NCI-H128 (cell line): ENCODE measurements around the gene PARP9.

Experiments
- DNase-seq: peaks from one replicate; lab custom pipeline; 2025; ENCODE audit not compliant: unreplicated experiment; lab: John Stamatoyannopoulos, UW

Gene PARP9

GRCh38 chr3:122564155-122564912 lies at the start of gene PARP9, which contains the start of gene DTX3L:
Gene PARP9, minus strand, starts transcription at chr3:122564300. Its CDS starts 4,680 bp downstream, at chr3:122559620.
Gene DTX3L, plus strand, starts transcription at chr3:122564338. Its CDS starts 89 bp downstream, at chr3:122564427.
- peak; percentile 32 for DNase-seq

- DNase-seq: no peak
Measured at GRCh38 chr3:122612696-122613095, 48.6 kb upstream of the PARP9 start.

- DNase-seq: no peak
Measured at GRCh38 chr3:122609798-122610559, 45.9 kb upstream of the PARP9 start.

DNA sequence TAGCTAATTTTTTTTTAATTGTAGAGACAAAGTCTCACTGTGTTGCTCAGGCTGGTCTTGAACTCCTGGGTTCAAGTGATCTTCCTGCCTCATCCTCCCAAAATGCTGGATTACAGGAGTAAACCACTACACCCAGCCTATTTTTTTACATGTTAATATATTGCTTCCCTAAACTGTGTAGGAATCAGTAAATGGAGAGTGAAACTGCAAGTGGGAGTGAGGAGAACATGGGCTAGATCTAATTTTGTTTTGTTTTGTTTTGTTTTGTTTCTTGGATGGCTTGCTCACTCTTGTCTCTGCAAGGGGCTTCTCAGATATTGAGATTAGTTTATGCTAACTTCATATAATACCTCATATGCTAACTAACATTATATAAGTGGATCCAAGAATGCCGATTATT lies 44.8 kb upstream of the PARP9 start:
- no peak for DNase-seq

DNA sequence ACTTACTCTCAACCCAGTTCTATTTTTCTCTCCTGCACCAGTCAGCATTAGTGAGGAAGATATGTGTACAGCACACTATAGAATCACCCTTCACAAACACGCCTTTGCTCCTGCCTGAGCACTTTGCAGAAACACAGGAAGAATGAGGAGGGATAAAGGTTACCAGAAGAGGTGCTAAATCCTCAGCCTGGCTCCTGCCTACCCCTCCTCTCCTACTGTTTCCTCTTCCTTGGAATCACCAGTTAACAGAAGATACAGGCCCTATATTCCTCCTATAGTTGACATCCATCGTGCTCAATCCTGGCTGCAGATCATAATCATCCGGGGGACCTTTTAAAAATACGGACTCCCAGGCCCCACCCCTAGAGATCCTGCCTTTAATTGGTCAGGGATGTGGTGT lies 42.2 kb upstream of the PARP9 start:
- no peak for DNase-seq

DNA sequence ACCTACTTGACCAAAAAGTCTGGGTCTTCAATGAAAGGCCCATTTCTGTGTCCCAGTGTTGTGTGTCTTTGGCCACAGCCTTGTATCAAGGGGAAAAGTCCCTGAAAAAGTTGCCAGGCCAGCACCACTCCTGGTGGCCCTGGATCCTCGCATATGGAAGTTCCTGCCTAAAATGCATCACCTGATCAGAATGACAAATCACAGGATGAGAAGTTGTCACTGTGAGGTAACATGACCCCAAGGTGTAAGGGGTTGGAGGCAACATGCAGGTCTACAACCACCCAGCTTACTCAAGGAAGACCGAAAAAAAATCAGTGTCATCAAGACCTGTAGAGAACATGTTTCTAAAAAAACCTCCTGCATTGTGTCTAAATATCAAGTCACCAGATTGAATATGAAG lies 39.0 kb upstream of the PARP9 start:
- no peak for DNase-seq

DNA sequence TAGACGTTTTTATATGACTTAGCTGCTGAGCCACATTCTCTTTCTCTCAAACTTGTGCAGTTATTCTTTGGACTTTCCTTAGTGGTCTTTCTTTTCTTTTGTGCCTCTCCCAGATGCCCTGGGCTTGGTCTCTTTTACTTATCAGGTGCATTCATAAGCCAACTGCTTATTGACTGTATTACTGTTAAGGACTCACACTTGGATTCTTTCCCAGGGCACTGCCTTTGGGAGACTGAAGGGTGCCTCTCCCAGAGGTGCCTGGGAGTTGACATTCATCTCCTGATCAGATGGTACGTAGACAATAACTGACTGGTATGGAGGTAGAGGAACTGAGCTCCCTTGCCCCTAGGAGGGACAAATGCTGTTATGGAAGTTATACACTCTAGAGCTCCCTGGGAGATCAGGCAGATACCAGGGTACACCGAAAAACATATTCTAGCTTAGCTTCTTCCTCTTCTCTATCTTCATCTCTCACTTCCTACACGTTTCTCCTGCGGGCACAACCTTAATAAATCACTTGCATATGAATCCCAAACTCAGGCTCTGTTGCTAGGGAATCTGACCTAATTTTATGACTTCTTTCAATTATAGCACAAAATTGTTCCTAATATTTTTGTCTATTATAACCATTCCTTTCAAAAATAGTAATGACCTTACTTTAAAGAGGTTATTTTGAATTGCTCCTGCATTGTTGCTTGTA lies 38.1 kb upstream of the PARP9 start:
- DNase-seq: no peak

DNA sequence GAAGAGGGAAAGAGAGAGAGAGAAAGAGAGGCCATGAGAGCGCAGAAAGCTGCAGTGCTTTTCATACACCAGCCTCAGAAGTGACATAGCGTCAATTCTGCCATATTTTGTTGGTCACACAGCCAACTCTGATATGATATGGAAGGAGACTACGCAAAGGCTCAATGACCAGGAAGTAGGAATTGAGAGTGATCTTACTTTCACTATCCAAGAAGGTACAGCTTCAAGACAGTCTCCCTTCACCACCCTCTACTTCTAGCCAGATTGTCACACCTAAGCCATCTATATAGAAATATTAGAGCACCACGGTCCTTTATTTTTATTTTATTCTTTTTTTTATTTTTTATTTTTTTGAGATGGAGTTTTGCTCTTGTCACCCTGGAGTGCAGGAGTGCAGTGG lies 34.5 kb upstream of the PARP9 start:
- no peak for DNase-seq

- no peak for DNase-seq
Measured at GRCh38 chr3:122598151-122598550, 34.1 kb upstream of the PARP9 start.

DNA sequence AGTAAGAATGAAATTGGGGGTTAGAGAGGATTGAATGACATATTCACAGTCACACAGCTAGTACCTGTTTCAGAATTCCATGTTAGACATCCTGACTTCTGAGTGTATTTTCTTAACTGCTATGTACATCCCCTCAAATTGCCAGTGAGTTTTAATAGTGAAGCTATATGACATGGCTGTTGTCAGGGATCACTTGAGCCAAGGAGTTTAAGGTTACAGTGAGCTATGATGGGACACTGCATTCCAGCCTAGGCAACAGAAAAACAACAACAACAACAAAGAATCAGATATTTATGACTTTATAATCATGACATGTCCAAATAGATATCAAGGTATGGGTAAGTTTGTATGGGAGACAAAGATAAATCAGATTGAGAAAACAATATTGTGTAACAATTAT lies 29.9 kb upstream of the PARP9 start:
- no peak for DNase-seq

DNA sequence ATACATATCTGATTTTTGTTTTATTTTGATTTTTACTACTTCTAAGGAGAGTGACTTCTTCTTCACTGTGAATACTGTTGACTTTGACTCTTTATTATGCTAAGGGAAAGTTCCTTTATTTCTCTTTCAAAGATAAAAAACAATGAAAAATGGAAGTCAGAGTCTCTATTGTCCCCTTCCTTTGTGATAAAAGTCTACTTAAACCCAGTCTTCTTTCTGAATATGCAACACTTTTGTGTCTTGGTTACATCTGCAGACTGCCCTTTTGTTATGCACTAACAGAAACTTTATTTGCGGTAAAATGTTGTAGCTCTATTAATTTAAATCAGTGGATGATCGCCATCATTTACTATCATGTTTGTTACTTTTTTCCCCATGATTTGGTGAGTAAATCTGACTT lies 26.5 kb upstream of the PARP9 start:
- DNase-seq: no peak

DNA sequence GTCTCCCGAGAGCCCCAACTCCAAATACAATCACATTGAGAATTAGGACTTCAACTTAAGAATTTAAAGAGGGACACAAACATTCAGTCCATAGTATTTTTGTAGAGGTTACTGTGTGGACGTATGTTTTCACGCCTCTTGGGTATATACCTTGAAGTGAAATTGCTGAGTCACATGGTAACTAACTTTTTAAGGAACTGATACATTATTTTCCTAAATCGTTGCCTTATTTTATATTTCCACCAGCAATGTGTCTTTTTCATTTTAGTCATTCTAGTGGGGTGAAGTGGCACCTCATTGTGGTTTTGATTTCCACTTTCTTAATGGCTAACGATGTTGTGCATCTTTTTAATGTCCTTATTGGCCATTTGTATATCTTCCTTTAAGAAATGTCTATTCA lies 25.2 kb upstream of the PARP9 start:
- DNase-seq: no peak

DNA sequence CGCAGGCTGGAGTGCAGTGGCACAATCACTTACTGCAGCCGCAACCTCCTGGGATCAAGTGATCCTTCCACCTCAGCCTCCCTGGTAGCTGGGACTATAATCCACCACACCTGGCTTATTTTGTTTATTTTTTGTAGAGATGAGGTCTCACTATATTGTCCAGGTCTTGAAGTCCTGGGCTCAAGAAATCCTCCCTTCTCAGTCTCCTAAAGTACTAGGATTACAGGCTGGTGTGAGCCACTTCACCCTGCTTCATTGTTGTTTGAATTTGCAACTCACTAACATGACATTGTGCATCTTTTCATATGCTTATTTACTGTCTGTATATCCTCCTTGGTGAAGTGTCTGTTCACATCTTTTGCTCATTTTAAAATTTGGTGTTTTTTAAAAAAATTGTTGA lies 23.5 kb upstream of the PARP9 start:
- no peak for DNase-seq

- DNase-seq: no peak
Measured at GRCh38 chr3:122586773-122587485, 22.8 kb upstream of the PARP9 start.

DNA sequence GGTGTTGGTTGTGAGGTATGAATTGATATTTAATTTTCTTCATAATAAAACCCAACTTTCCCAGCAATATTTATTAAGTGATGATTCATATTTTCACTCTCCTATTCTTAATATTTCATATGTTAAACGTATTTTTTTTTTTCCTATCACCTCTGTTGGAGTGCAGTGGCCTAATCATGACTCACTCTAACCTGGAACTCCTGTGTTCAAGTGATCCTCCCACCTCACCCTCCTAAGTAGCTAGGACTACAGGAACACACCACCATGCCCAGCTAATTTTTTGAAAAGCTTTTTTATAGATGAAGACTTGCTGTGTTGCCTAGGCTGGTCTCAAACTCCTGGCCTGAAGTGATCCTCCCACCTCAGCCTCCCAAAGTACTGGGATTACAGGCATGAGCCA lies 22.0 kb upstream of the PARP9 start:
- DNase-seq: no peak

DNA sequence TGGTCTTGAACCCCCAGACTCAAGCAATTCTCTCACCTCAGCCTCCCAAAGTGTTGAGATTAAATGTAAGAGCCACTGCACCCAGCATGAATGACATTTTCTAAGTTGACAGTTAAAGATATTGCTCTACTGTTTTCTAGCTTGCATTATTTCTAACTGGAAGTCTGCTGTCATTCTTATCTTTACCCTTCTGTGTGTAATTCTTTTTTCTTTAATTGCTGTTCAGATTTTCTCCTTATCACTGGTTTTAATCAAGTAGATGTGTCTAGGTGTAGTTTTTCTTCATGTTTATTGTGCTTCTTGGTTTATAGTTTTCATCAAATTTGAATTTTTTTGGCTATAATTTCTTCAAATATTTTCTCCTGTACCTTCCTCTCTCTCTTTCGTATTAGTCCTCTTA lies 18.3 kb upstream of the PARP9 start:
- DNase-seq: no peak

GRCh38 chr3:122581622-122582021 lies 17.5 kb upstream of the PARP9 start:
- no peak for DNase-seq

DNA sequence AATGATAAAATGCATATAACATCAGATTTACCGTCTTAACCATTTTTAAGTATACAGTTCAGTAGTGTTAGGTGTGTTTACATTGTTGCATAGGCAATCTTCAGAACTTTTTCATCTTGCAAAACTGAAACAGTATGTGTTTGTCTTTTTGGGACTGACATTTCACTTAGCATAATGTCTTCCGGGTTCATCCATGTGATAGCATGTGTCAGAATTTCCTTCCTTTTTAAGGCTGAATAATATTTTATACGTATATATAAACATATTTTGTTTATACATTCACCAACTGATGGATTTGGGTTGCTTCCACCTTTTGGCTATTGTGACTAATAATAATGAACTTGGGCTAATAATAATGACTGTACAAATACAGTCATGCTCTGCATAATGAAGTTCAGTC lies 16.4 kb upstream of the PARP9 start:
- no peak for DNase-seq

DNA sequence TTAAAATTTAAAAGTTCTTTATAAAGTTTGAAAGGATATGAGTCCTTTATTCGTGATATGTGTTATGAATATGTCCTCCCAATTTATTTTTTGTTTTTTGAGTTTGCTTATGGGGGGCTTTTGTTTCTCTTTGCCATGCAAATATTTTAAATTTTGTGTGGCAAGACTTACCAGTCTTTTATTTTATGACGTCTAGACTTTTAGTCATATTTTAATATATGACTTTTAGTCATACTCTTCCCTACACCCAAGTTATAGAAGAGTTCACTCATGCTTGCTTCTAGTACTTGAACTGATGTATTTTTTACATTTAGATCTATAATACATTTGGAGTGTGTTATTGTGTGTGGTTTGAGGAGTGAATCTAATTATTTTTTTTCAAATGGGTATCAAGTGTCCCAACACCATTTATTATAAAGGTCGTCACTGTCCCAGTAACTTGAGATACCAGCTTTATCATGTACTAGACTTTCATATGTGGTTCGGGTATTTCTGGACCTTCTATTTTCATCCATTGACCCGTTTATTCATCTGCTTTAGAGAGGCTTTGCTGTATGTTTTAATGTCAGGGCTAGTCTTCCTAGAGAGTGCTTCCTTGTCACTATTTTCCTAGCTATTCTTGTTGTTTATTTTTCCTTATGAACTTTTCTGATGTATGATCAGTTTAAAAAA lies 14.1 kb upstream of the PARP9 start:
- no peak for DNase-seq

DNA sequence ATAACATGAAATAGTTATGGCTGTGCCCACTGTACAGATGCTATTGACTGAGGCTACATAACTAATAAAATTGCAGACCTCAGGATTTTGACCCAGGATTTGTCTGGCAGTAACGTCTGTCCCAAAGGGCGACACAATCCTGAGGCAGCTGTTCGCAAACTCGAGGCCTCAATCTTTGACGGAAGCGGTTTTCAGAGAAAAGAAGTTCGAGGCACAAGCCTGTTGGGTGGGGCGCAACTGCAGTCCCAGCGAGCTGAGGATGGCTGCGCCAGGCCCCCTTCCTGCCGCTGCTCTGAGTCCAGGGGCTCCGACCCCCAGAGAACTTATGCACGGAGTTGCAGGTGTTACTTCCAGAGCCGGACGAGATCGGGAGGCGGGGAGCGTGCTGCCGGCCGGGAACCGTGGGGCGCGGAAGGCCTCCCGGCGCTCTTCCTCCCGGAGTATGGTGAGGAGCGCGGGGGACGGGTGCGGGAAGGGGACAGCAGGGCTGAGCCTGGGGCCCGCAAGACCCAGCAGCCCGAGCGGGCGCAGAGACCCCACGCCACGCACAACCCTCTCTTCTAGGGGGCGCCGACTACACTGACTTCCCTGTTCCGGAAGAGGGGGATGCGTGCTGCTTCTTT lies 13.4 kb upstream of the PARP9 start, which contains the start of gene PARP15:
PARP15 (plus strand) TSS at position 242 of the 623 bp plus-strand sequence; CDS start at position 260, 18 bp downstream.
- DNase-seq: no peak
